Hypothalamus (tissue), 51 donors: Measurements from ENCODE around the gene CRB3.

ENCODE experiments used
- DNase-seq, 51 donors: peaks; one replicate each; lab custom pipeline; 2025; lab: John Stamatoyannopoulos, UW

CRB3 gene

GRCh38 chr19:6465006-6465405, 935 bp downstream of the CRB3 start:
- DNase-seq: no peak

- no peak for DNase-seq
Observed at GRCh38 chr19:6465663-6466062, 1.6 kb downstream of the CRB3 start.

DNA sequence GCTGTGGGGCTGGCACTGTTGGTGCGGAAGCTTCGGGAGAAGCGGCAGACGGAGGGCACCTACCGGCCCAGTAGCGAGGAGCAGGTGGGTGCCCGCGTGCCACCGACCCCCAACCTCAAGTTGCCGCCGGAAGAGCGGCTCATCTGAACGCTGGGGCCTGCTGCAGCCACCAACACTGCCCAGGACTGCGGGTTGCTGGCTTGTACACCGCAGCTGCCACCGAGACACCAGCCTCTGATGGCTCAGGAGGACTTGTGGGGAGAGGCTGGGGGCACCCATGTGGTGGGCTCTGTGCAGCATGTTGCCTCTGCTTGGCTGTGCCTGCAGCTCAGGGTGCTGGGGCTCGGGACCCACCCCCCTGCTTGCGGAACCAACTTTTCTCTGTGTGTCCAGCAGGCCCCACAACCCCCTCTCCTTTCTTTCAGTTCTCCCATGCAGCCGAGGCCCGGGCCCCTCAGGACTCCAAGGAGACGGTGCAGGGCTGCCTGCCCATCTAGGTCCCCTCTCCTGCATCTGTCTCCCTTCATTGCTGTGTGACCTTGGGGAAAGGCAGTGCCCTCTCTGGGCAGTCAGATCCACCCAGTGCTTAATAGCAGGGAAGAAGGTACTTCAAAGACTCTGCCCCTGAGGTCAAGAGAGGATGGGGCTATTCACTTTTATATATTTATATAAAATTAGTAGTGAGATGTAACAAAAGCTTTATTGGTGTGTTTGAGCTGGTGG, 2.6 kb downstream of the CRB3 start:
- DNase-seq: no peak

- DNase-seq: no peak
Observed at GRCh38 chr19:6467384-6467783, 3.3 kb downstream of the CRB3 start.

DNA sequence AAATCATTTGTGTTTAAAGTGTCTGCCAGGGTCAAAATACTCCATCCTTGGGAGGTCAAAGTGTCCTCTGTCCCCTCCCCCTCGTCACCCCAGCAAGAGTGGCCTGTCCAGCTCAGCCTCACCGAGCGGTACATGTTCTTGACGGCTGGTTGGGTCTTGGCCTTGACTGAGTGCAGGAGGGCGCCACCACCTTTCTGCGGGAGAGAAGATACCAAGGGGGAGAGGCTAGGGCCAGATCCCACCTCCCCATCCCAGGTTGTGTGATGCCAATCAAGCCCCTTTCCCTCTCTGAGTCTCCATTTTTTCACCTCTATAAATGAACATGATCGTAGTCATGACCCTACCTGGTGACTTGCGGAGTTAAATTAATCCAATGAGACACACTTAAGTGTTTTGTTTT, 6.1 kb downstream of the CRB3 start:
- DNase-seq: no peak

- no peak for DNase-seq
Observed at GRCh38 chr19:6471076-6471475, 7.0 kb downstream of the CRB3 start.

GRCh38 chr19:6472713-6473112, 8.6 kb downstream of the CRB3 start:
- no peak for DNase-seq

DNA sequence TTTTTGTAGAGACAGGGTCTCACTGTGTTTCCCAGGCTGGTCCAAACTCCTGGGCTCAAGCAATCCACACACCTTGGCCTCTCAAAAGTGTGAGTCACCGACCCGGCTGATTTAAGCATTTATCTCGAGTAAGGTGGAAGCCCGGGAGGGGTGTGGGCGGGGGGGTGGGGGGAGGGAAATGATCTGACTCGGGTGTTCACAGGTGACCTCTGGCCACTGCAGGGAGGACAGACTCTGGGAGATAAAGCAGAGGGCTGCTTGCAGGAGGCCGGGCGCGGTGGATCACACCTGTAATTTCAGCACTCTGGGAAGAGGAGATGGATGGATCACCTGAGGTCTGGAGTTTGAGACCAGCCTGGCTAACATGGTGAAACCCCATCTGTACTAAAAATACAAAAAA, 9.6 kb downstream of the CRB3 start:
- no peak for DNase-seq

DNA sequence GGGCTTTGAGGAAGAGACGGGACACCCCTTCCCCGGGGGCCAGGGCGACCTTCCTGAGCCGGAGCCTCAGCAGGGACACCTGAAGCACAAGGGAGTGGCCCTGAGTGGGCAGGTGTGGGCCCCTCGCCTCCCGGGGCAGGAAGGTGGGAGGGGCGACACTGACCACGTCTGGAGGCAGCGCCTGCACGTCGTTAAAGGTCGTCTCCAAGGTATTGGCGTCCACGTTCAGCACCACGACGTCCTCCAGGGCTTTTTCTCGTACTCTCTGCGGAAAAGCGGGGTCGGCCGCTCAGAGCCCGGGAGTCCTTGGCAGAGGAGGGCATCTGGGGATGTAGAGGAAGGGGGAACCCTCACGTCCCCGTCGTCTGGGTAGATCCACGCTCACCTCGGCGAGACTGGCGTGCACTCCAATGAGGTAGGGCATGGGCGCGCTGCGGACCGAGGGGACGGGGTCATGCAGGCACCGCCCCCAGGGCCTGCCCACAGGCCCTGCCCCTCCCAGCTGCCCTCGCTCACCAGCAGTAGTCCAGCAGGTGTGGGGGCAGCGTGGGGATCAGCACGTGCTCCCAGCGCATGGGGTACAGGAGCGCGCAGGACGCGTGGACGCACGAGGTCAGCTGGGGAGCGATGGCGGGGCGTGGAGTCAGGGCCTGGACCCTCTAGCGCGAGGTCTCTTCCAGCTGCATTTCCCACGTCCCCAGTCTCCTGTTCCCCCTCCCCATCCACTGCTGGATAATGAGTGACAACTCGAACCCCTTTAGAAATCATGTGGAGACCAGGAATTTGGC, 11.4 kb downstream of the CRB3 start:
- DNase-seq: no peak

- peak in 34 of 51 donors; percentile 5 to 78 (median 39) for DNase-seq
Observed at GRCh38 chr19:6476155-6476895, 12.3 kb downstream of the CRB3 start.

- no peak for DNase-seq
Observed at GRCh38 chr19:6476896-6477431, 12.9 kb downstream of the CRB3 start.

DNA sequence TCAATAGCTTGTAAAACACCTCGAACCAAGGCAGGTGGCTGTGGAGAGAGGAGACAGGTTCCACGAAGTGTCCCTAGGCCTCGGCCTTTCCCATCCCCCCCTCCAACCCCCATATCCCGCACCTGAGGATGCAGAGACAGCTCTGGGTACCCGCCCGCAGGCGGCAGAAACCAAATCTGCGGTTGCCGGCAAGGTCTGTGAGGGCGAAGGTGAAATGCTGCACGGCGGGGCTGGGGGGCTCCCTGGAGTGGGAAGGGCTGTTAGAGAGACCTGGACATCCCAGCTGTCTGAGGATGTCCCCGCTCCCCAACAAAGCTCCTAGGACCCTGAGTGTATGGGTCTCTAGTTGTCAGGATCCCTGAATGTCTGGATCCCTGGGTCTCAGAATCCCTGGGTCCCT, 14.7 kb downstream of the CRB3 start:
- DNase-seq: no peak

- no peak for DNase-seq
Observed at GRCh38 chr19:6479836-6480398, 15.8 kb downstream of the CRB3 start.

DNA sequence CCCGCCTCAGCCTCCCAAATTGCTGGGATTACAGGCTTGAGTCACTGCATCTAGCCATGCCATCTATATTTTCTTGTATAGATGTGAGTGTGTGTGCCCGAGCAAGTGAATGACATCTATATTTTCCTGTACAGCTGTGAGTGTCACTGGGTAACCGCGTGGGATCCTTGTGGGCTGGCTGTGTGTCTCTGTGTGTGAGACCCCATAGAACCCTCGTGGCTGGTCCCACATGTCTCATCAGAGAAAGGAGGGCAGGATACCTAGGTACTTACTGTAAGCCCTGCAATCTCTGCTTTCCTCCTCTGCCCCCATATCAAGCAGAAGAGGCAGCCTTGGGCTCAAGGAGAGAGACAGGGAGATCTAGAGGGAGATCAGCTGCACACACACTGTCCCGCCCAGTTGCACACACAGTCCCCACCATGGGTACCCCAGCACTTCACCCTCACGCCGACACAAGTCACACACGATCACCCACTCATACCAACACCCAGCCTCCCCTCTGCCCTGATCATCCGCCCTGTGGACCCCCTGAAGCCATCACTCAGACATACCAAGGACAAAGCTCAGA, 16.9 kb downstream of the CRB3 start:
- DNase-seq: no peak

GRCh38 chr19:6481541-6482342, 17.7 kb downstream of the CRB3 start, which contains the start of gene DENND1C:
Gene DENND1C (minus strand): TSS chr19:6481787. CDS start chr19:6481695, 92 bp downstream.
- DNase-seq: peak in 41 of 51 donors; percentile 5 to 70 (median 30)

DNA sequence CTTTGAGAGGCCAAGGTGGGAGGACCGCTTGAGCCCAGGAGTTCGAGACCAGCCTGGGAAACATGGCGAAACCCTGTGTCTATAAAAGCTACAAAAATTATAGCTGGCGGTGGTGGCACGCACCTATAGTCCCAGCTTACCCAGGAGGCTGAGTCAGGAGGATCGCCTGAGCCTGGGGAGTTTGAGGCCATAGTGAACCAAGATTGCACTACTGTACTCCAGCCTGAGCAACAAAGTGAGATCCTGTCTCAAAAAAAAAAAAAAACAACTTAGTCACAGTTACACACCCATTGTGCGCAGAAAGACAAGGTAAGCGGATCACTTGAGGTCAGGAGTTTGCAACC, 18.2 kb downstream of the CRB3 start:
- no peak for DNase-seq

DNA sequence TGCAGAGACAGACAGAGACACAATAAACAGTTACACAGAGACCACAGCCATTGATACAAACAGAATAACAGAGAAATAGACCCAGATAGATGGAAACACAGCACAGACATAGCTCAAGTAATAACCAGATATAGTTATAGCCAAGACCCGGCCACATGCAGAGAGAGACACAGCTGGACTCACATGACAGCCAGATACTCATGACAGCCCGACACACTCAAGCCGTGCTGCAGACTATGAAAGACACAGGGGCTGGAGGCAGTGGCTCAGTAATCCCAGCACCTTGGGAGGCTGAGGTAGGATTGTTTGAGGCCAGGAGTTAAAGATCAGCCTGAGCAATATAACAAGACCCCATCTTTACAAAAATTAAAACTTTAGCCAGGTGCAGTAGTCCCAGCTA, 19.2 kb downstream of the CRB3 start:
- no peak for DNase-seq

DNA sequence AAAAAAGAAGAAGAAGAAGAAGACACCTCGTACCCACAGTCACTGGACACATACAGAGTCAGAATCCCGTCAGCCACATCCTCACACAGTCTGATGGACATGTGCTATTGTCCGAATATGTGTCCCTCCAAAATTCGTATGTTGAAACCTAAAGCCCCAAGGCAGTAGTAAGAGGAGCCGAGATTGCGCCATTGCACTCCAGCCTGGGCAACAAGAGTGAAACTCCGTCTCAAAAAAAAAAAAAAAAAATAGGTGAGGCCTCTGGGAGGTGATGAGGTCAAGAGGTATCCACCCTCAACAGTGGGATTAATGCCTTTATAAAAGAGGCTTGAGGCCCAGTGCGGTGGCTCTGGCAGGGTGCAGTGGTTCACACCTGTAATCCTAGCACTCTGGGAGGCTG, 20.2 kb downstream of the CRB3 start:
- no peak for DNase-seq

DNA sequence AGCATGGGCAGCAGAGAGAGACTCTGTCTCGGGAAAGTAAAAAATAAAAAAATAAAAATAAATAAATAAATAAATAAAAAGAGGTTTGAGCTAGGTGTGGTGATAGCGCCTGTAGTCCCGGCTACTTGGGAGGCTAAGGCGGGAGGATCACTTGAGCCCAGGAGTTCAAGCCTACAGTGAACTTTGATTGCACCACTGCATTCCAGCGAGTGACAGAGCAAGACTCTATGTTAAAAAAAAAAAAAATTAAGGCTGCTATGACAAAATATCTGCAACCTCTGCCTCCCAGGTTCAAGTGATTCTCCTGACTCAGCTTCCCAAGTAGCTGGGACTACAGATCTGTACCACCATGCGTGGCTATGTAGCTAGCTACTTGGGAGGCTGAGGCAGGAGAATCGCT, 20.8 kb downstream of the CRB3 start:
- no peak for DNase-seq
